Sigmoid colon (tissue), 7 donors: ENCODE data around the gene RABGAP1. TPM values are rescaled to one million over a fixed set of nuclear protein-coding genes. Genes with fewer than 3 reads are reported as not detected.

Experiments
- DNase-seq: peaks from one replicate; pipeline ENCODE4 v3.0.0-alpha.2; 2019
- H3K27ac ChIP-seq, 4 donors: fragments of 200-600 bp; sonication (generic); one replicate each; pipeline ENCODE4 v1.5.1; 2016 to 2019; ENCODE audit warnings: mild to moderate bottlenecking in 1 of 4
- H3K27me3 ChIP-seq, 3 donors: fragments of 200-600 bp; sonication (generic); one replicate each; pipeline ENCODE4 v1.5.1; 2019; ENCODE audit warnings: mild to moderate bottlenecking in 1 of 3
- H3K36me3 ChIP-seq, 4 donors: fragments of 200-600 bp; sonication (generic); one replicate each; pipeline ENCODE4 v1.5.1; 2016 to 2019
- H3K4me1 ChIP-seq, 4 donors: fragments of 200-600 bp; sonication (generic); one replicate each; pipeline ENCODE4 v1.5.1; 2017 to 2019
- H3K4me3 ChIP-seq, 4 donors: fragments of 200-600 bp; sonication (generic); one replicate each; pipeline ENCODE4 v1.5.1; 2017 to 2019; ENCODE audit warnings: mild to moderate bottlenecking in 2 of 4, moderate library complexity in 1 of 4
- H3K9me3 ChIP-seq, 4 donors: fragments of 200-600 bp in 3 of 4; sonication (generic) in 3 of 4; one replicate each; pipeline versions ENCODE4 v1.5.1 to v1.6.1; 2013 to 2019
- EP300 ChIP-seq, 4 donors: sonication (generic); formaldehyde crosslinking; IDR thresholded peaks; one replicate each; pipeline ENCODE4 v1.6.1; 2017; ENCODE audit warnings: antibody characterized with exemption in 4 of 4
- POLR2A ChIP-seq, 2 donors: fragments of 450-650 bp; IDR thresholded peaks; one replicate each; pipeline ENCODE4 v1.6.1; 2016; ENCODE audit warnings: antibody characterized with exemption in 2 of 2, mild to moderate bottlenecking in 2 of 2, moderate library complexity in 2 of 2
- POLR2AphosphoS5 ChIP-seq, 4 donors: sonication (generic); formaldehyde crosslinking; IDR thresholded peaks; one replicate each; pipeline ENCODE4 v1.6.1; 2017; ENCODE audit warnings: antibody characterized with exemption in 4 of 4
- WGBS, 2 donors: extraction: QIAGEN DNeasy Blood & Tissue Kit; methylation state at CpG; one replicate each; pipeline ENCODE4 v1.1.7; 2013; 5-methylcytosine and 5-hydroxymethylcytosine counted together
- intact Hi-C: fragments of 100-400 bp; cut with DNase I; formaldehyde crosslinking; loops from one replicate; pipeline ENCODE4 v1.15.1; 2023
- polyA plus RNA-seq, 3 donors: library from polyadenylated mRNA; stranded (reverse); fragments of 200-250 nt; gene quantifications; one replicate each; pipeline ENCODE4 v1.2.3, GENCODE V29; 2013
- total RNA-seq, 4 donors: library from RNA; depleted of rRNA; stranded (reverse); fragments of >200 nt; gene quantifications; one replicate each; pipeline ENCODE4 v1.1.0, GENCODE V29; 2016
- TF ChIP-seq, protein P1 (sequence below), 4 experiments: fragments of 450-650 bp in 3 of 4; fragments of 200-600 bp in 1 of 4; IDR thresholded peaks; one replicate each; pipeline ENCODE4 v1.5.1; 2016 to 2019; ENCODE audit warnings: antibody characterized with exemption in 4 of 4, mild to moderate bottlenecking in 3 of 4, moderate library complexity in 2 of 4
- donor health status: healthy with polysubstance abuse.
- donor health status: Bipolar disorder and iron deficiency.
- donor health status: healthy.

Gene RABGAP1
- total and polyA plus RNA-seq, 7 donors = 12.5 to 110 (median 90.6) TPM

DNA sequence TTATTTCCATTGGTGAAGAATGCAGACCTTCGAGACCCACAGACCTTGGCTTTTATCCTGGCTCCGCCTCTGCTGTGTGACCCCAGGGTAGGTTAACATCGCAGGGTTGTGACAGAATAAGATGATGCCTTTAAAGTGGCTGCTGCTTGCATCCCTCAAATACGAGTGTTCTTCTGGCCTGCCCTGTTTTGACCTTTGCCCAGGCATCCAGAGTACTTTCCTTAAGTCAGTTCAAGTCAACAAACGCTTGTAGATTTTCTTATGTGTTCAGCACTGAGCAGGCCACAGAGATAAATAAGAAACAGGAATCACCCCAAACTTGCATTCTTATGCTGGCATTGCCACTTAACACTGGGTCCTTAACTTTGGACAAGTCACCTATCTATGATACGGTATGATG lies 142.9 kb downstream of the RABGAP1 start:
- Histone ChIP-seq H3K4me3 (no peak overlapping the region), H3K4me1 (no peaks in the 10 kb centered on the region), H3K27me3 (no peaks in the 10 kb centered on the region), H3K36me3 (peaks cover 11 to 80% (median 29%) of the 10 kb centered on the region in 4 donors), H3K9me3 (no peaks in the 10 kb centered on the region), H3K27ac (no peak overlapping the region)
- intact Hi-C loops = loop anchor here (10.0 kb wide), 1 partner anchor 141 kb away; no protein-coding TSS in a partner anchor
- no peak for TF ChIP-seq POLR2A (IDR thresholded peaks at IDR 0.05)
- 55 to 82% methylated on average over 6 of the region's 6 CpGs for WGBS, 2 donors
- no peak for DNase-seq

DNA sequence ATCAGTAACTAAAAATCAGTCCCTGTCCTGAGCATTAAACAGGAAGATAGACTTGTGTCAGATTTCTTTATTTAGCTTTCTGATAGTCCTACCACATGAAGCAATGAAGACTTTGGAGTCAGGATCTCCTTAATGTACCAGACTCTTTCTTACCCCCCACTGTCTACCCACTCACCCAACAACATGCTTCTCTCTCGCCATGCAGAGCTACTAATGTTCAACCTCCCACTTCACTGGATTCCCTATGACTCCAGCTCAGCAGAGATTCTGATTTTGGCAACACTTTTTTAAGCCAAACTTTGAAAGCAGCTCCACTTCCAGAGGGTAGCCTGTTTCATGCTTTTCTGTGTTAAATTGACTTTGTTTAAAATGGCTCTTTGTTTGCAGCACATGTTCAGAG lies 143.4 kb downstream of the RABGAP1 start:
- no peaks in the 10 kb centered on the region for H3K9me3 ChIP-seq
- intact Hi-C loops = loop anchor here (10.0 kb wide), 1 partner anchor 141 kb away; no protein-coding TSS in a partner anchor
- TF ChIP-seq EP300 (IDR thresholded peaks at IDR 0.05) (no peak), POLR2AphosphoS5 (IDR thresholded peaks at IDR 0.05) (no peak), POLR2A (IDR thresholded peaks at IDR 0.05) (no peak)
- TF ChIP-seq, protein P1, sequence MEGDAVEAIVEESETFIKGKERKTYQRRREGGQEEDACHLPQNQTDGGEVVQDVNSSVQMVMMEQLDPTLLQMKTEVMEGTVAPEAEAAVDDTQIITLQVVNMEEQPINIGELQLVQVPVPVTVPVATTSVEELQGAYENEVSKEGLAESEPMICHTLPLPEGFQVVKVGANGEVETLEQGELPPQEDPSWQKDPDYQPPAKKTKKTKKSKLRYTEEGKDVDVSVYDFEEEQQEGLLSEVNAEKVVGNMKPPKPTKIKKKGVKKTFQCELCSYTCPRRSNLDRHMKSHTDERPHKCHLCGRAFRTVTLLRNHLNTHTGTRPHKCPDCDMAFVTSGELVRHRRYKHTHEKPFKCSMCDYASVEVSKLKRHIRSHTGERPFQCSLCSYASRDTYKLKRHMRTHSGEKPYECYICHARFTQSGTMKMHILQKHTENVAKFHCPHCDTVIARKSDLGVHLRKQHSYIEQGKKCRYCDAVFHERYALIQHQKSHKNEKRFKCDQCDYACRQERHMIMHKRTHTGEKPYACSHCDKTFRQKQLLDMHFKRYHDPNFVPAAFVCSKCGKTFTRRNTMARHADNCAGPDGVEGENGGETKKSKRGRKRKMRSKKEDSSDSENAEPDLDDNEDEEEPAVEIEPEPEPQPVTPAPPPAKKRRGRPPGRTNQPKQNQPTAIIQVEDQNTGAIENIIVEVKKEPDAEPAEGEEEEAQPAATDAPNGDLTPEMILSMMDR (IDR thresholded peaks at IDR 0.05) = no peak
- 95 to 100% methylated on average over 1 of the region's 1 CpG for WGBS, 2 donors
- H3K27me3 ChIP-seq = no peaks in the 10 kb centered on the region
- H3K4me3 ChIP-seq = no peak overlapping the region
- peaks cover 11 to 80% (median 28%) of the 10 kb centered on the region in 4 donors for H3K36me3 ChIP-seq
- no peaks in the 10 kb centered on the region for H3K4me1 ChIP-seq
- no peak for DNase-seq
- H3K27ac ChIP-seq = no peak overlapping the region

DNA sequence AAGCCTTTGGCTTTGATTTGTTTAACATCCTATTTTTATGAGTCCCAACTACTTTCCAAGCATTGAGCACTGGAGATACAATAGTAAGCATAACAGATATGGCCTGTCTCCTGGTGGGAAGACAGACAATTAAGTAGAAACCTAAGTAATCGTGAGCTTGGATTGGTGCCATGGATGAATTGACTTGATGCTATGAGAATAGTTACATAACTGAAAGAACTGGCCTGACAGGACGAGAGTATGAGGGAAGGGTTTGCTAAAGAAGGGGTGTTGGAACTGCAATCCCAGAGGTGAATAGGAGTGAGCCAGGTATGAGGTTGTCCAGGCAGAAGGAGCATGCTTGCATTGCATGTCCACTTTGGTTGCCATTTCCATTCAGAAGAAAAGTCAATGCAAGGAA lies 145.1 kb downstream of the RABGAP1 start:
- TF ChIP-seq EP300 (IDR thresholded peaks at IDR 0.05) = no peak
- TF ChIP-seq, protein P1 (IDR thresholded peaks at IDR 0.05) = no peak
- no peak for TF ChIP-seq POLR2A (IDR thresholded peaks at IDR 0.05)
- TF ChIP-seq POLR2AphosphoS5 (IDR thresholded peaks at IDR 0.05) = no peak
- Histone ChIP-seq H3K9me3 (no peaks in the 10 kb centered on the region), H3K4me1 (no peaks in the 10 kb centered on the region), H3K36me3 (peaks cover 11 to 80% (median 34%) of the 10 kb centered on the region in 4 donors), H3K27me3 (no peaks in the 10 kb centered on the region), H3K4me3 (no peak overlapping the region), H3K27ac (no peak overlapping the region)
- DNase-seq = no peak
- WGBS, 2 donors = 44 to 65% methylated on average over 2 of the region's 2 CpGs
- intact Hi-C loops = loop anchor here (10.0 kb wide), 1 partner anchor 139 kb away; no protein-coding TSS in a partner anchor

DNA sequence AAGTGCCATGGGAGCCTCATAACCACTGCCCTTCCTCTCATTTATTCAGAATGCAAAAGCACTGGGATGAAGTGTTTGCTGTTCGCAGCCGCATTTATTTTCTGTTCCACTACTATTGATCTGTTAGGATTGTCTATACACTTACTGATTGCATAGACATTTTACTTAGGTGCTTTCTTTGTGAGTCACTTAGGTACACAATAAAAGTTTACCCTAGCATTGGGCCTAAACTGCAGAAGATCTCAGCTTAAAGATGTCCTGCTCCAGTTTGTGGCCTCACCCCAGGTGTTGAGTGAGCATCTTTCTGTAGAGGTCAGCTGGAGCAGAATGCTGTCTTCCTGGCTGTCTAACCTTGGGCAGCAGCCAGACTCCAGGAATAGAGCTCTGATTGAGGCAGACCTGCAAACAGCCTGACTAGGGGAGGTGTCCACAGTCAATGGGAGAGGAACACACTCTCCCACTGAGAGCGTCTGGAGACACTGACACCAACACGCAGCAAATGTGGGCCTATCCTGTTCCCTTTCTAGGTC lies 146.6 kb downstream of the RABGAP1 start:
- H3K4me1 ChIP-seq = no peaks in the 10 kb centered on the region
- H3K27me3 ChIP-seq = no peaks in the 10 kb centered on the region
- intact Hi-C loops = loop anchor here (10.0 kb wide), 1 partner anchor 137 kb away; no protein-coding TSS in a partner anchor
- peaks cover 19 to 80% (median 44%) of the 10 kb centered on the region in 4 donors for H3K36me3 ChIP-seq
- H3K4me3 ChIP-seq = no peak overlapping the region
- WGBS, 2 donors = 97% methylated on average over 4 of the region's 4 CpGs
- no peak for DNase-seq
- TF ChIP-seq EP300 (IDR thresholded peaks at IDR 0.05) (no peak), POLR2A (IDR thresholded peaks at IDR 0.05) (no peak), POLR2AphosphoS5 (IDR thresholded peaks at IDR 0.05) (no peak)
- TF ChIP-seq, protein P1 (IDR thresholded peaks at IDR 0.05) = no peak
- H3K27ac ChIP-seq = no peak overlapping the region
- H3K9me3 ChIP-seq = no peaks in the 10 kb centered on the region

DNA sequence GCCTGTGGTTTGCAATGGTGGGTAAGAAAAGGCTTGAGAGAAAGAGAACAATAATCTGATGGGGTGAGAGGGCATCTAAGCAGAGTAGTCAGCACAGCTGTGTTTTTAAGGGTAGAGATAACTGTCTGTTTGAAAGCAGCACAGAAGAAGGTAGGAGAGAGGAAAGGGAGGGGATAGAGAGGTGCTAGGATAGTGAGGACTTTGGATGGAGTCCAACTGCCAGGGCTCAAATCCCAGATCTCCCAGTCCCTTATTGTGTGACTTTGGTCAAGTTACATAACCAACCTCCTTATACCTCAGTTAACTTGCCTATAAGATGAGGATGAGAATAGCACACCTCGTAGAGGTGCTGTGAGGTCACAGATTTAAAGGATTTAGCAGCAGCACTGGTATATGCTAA lies 148.2 kb downstream of the RABGAP1 start:
- intact Hi-C loops = loop anchor here (10.0 kb wide), 1 partner anchor 136 kb away; no protein-coding TSS in a partner anchor
- TF ChIP-seq EP300 (IDR thresholded peaks at IDR 0.05) (no peak), POLR2A (IDR thresholded peaks at IDR 0.05) (no peak), POLR2AphosphoS5 (IDR thresholded peaks at IDR 0.05) (no peak)
- TF ChIP-seq, protein P1 (IDR thresholded peaks at IDR 0.05) = no peak
- H3K27me3 ChIP-seq = no peaks in the 10 kb centered on the region
- no peaks in the 10 kb centered on the region for H3K9me3 ChIP-seq
- H3K4me3 ChIP-seq = no peak overlapping the region
- H3K27ac ChIP-seq = no peak overlapping the region
- no peak for DNase-seq
- WGBS, 2 donors = 87 to 90% methylated on average over 1 of the region's 1 CpG
- peaks cover 24 to 81% (median 53%) of the 10 kb centered on the region in 4 donors for H3K36me3 ChIP-seq
- no peaks in the 10 kb centered on the region for H3K4me1 ChIP-seq
